Dendritic cell treated with granulocyte-macrophage colony-stimulating factor and Interleukin-4, amounts not matched to agents 40 ng/mL and 50 ng/mL, for 4 days (primary cell): Measurements from ENCODE around the gene CMYA5.
"Not testable (repeated sequence)": the region's sequence is repeated elsewhere in the genome, so short reads cannot be mapped to it uniquely, and the experiment has no call there.

Experiments used
- H3K27ac Mint-ChIP-seq: one replicate; pipeline ENCODE4 v1.8.0; 2022; ENCODE audit warnings: mild to moderate bottlenecking, mixed read lengths
- H3K27me3 Mint-ChIP-seq: one replicate; pipeline ENCODE4 v1.8.0; 2022; ENCODE audit warnings: mild to moderate bottlenecking, mixed read lengths
- H3K36me3 Mint-ChIP-seq: one replicate; pipeline ENCODE4 v1.8.0; 2022; ENCODE audit warnings: low read depth, mixed read lengths
- H3K4me1 Mint-ChIP-seq: one replicate; pipeline ENCODE4 v1.8.0; 2022; ENCODE audit warnings: low read depth, mixed read lengths
- H3K4me3 Mint-ChIP-seq: one replicate; pipeline ENCODE4 v1.8.0; 2022; ENCODE audit warnings: mild to moderate bottlenecking, moderate library complexity, mixed read lengths
- H3K9me3 Mint-ChIP-seq: one replicate; pipeline ENCODE4 v1.8.0; 2022; ENCODE audit warnings: mixed read lengths
- intact Hi-C: fragments of 100-400 bp; cut with micrococcal nuclease; formaldehyde crosslinking; loops from one replicate; pipeline ENCODE4 v1.15.0; 2022

The CMYA5 gene

DNA sequence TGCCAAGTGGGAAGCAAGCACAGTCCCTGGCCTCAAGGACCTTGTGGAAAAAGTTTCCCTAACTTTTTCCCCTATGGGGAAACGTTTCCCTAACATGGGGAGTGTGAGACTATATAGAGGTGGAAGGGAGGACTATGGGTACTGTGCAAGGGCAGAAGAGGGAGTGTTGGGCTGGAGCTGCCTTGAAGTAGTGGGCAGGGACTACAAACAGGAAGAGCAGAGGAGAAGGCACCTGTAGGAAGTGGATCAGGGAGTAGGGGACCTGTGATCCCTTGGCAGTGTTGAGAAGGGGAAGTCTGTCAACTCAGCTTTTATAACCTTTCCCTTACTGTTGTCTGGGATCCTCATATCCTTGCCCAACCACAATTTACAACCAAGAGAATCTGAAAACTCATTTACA, 1.4 kb downstream of the CMYA5 start:
- Mint-ChIP-seq H3K36me3 (peaks cover 47% of the 10 kb centered on the region), H3K4me1 (peaks cover 10% of the 10 kb centered on the region), H3K4me3 (no peak overlapping the region), H3K27me3 (no peaks in the 10 kb centered on the region), H3K9me3 (peaks cover 9% of the 10 kb centered on the region), H3K27ac (no peak overlapping the region)
- intact Hi-C loops: no loop called here

DNA sequence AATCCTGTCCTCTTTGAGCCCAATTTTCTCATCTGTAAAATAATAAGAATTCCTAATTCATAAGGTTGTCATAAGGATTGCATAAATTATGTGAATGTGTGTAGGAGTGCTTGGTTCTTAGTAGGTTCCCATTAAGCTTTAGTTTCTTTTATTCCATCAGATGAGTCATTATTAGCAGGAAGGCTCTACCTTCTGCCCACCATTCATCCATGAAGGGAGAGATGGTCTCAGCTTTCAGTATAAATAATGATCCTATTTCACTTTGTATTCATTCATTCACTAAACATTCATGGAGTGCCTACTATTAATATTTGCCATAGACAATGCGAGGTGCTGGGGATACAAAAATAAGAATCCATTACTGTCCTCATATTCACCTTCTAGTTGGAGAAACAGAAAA, 3.0 kb downstream of the CMYA5 start:
- intact Hi-C loops: no loop called here
- H3K9me3 Mint-ChIP-seq: peaks cover 9% of the 10 kb centered on the region
- H3K36me3 Mint-ChIP-seq: peaks cover 32% of the 10 kb centered on the region
- H3K4me3 Mint-ChIP-seq: no peak overlapping the region
- H3K27me3 Mint-ChIP-seq: no peaks in the 10 kb centered on the region
- H3K27ac Mint-ChIP-seq: no peak overlapping the region
- H3K4me1 Mint-ChIP-seq: peaks cover 19% of the 10 kb centered on the region

DNA sequence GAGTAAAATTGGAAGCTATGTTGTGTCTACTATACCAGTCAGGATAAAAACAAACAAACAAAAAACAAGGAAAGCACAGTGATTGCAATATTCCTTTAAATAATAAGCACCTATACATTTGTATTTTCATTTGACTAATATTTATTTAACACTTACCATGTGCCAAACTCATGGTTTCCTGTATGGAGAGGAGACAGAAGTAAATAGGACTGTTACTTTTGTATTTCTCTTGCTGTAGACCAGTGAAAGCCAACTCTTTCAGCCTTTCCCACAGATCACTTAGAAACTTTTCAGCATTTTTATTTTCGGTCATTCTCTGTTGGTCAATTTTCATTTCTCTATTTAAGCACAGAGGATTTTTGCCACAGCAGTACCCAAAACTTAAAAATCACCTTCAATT, 4.5 kb downstream of the CMYA5 start:
- no peaks in the 10 kb centered on the region for H3K9me3 Mint-ChIP-seq
- H3K4me1 Mint-ChIP-seq: peaks cover 32% of the 10 kb centered on the region
- peaks cover 16% of the 10 kb centered on the region for H3K36me3 Mint-ChIP-seq
- H3K27ac Mint-ChIP-seq: no peak overlapping the region
- no peak overlapping the region for H3K4me3 Mint-ChIP-seq
- H3K27me3 Mint-ChIP-seq: no peaks in the 10 kb centered on the region
- intact Hi-C loops: no loop called here

DNA sequence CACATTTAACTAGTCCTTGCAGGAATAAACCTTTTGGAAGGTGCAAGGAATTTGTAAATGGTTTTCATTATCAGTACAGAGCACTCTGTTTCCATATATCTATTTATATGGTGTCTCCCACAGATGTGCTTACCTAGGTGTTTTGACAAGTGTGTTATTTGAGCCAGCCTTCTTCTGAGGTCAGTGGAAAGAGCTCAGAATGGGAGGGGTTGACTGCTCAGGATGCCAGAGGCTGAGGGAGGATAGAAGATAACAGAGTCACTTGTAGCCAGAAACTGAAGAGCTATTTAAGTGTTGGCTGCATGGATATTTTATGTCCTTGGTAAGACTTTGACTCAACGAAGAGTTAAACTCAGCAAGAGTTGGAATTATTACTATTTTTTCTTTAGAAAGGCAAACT, 5.0 kb downstream of the CMYA5 start:
- no peaks in the 10 kb centered on the region for H3K9me3 Mint-ChIP-seq

DNA sequence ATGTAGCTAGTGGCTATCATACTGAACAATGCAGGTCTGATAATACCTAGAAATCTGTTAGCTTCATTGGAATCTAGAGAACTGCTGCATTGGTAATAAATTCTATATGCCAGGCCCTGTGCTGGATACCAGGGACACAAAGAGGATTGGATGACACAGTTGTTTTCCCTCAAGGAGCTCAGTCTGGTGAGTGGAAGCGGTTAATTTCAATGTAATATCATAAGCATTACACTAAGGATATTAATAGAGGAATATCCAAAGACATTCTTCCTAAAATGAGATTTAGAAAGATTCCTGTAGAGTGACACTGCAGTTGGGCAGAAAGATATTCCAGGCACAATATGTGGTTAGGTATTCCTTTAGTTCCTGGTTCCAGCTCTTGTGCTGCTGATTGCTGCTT, 5.9 kb downstream of the CMYA5 start:
- H3K4me1 Mint-ChIP-seq: peaks cover 38% of the 10 kb centered on the region
- H3K36me3 Mint-ChIP-seq: peaks cover 5% of the 10 kb centered on the region
- H3K4me3 Mint-ChIP-seq: no peak overlapping the region
- intact Hi-C loops: no loop called here
- H3K27ac Mint-ChIP-seq: no peak overlapping the region
- H3K9me3 Mint-ChIP-seq: no peaks in the 10 kb centered on the region
- no peaks in the 10 kb centered on the region for H3K27me3 Mint-ChIP-seq

More for the DNA sequence above, 5.0 kb downstream of the CMYA5 start:
- Mint-ChIP-seq H3K27me3 (no peaks in the 10 kb centered on the region), H3K27ac (no peak overlapping the region), H3K4me3 (no peak overlapping the region), H3K4me1 (peaks cover 37% of the 10 kb centered on the region), H3K36me3 (peaks cover 12% of the 10 kb centered on the region)
- intact Hi-C loops: no loop called here

DNA sequence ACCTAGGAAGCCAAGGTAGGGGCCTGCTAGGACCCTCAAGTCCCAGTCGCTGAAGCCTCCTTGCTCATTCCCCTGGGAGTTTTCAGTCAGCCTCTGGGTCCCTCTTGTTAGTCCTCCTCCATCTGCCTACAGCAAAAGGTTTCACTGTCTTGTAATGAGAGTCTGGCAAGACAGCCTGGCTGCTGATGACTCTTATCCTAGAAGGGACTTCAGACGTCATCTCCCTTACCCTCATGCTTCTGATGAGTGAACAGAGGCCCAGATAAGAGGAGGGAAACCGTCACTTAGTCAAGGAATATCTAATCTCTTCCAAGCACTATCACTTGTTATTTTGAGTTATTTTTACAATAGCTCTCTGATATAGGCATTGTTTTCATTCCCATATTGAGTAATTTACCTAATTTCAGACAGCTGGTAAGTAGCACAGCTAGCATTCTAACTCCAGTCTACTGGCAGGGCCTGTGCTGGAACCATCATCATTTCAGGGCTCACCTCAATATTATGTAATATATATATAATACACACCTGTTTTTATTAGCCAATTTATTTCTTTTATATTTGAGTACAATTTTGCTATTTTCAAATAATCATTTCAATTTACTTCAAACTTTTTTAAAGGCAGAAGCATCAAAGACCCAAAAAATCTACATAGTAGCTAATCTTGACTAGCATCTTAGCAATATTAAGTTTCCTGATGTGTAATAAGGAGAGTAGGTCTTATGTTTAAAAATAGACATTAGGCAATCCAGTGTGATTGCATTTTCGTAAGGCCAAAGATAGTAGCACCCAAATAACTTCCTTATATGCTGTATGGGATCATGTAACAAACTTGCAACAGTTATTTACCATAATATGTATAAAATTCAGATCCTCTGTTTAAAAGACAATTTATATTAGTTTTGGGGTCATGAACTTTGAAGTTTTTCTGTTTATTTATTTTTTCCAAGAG, 7.9 kb downstream of the CMYA5 start:
- Mint-ChIP-seq H3K27ac (no peak overlapping the region), H3K27me3 (no peaks in the 10 kb centered on the region), H3K4me1 (peaks cover 43% of the 10 kb centered on the region), H3K4me3 (no peak overlapping the region), H3K36me3 (no peaks in the 10 kb centered on the region), H3K9me3 (no peaks in the 10 kb centered on the region)
- intact Hi-C loops: no loop called here

DNA sequence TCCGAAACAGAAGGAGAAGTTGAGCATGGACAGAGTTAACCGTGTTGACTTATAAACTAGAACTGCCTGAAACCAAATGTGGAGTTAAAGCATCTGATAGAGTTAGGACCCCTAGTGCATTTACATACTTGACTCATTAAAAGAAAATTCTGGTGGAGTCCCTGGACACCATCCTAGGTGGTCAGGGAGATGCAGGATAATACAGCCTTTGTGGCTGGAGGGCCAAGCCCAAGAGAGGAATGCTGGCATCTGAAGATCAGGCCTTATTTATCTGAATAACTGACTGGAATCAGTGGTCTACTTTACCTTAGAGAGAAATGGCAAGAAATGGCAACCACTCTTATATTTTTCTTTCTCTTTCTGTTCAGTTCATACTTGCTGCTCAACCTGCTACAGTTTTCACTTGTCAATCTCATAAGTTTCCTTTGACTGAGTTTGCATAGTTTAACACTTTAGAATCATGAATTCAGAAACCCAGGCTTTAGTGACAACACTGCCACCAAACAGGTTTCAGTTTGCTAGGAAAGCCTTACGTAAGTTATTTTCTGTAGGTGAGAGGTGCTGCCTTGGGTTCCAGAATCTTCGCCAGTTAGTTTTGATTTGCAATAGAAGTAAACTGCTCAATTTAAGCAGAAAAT, 10.2 kb downstream of the CMYA5 start:
- intact Hi-C loops: no loop called here
- no peaks in the 10 kb centered on the region for H3K36me3 Mint-ChIP-seq
- no peak overlapping the region for H3K27ac Mint-ChIP-seq
- H3K4me3 Mint-ChIP-seq: no peak overlapping the region
- H3K9me3 Mint-ChIP-seq: no peaks in the 10 kb centered on the region
- H3K4me1 Mint-ChIP-seq: peaks cover 44% of the 10 kb centered on the region
- H3K27me3 Mint-ChIP-seq: no peaks in the 10 kb centered on the region

DNA sequence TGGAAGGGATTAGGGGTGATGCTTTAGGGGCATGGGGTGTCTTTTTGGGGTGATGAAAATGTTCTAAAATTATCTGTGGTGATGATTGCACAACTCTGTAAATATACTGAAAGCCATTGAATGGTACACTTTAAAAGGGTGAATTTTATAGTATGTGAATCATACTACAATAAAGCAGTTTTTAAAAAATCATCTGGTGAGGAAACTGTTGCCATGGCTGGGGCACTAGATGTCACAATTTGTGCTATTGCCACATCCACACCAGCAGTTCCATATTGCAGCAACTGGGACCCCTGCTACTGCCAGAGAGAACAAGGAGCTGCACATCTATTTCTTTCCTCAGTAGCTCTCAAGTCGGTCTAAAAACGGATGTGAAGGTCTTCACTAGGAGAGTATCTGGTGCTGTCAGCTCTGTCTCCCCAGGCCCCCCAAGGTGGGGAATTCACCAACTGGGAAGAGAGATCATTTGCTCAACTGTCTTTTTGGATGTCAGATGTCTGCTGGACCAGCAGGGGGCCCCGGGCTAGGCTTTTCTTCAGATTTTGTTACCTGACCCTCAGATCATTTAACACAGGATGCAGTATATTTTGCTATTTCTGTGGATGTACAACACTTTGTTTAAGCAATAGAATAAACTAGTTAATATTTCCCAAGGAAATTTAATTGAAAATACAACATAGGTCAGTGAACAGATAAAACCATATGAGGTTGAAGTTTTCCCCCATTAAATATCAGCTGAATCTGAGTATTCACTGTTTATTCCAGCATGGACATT, 13.2 kb downstream of the CMYA5 start:
- H3K4me3 Mint-ChIP-seq: no peak overlapping the region
- H3K27ac Mint-ChIP-seq: no peak overlapping the region
- H3K9me3 Mint-ChIP-seq: peaks cover 20% of the 10 kb centered on the region
- peaks cover 35% of the 10 kb centered on the region for H3K4me1 Mint-ChIP-seq
- no peaks in the 10 kb centered on the region for H3K36me3 Mint-ChIP-seq
- H3K27me3 Mint-ChIP-seq: no peaks in the 10 kb centered on the region
- intact Hi-C loops: no loop called here

DNA sequence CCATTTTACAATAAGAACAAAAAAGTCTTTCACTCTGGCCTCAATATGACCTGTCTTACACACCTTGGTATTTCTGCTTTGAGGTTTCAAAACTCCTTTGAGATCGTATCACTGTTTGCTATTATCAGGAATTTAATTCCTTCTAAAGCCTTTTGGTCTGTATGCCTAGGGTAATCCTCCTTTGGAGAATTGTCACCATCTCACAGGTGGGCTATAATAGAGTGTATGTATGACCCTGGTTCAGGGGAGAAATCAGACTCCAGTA, 13.7 kb downstream of the CMYA5 start:
- H3K36me3 Mint-ChIP-seq: no peaks in the 10 kb centered on the region
- no peak overlapping the region for H3K27ac Mint-ChIP-seq

DNA sequence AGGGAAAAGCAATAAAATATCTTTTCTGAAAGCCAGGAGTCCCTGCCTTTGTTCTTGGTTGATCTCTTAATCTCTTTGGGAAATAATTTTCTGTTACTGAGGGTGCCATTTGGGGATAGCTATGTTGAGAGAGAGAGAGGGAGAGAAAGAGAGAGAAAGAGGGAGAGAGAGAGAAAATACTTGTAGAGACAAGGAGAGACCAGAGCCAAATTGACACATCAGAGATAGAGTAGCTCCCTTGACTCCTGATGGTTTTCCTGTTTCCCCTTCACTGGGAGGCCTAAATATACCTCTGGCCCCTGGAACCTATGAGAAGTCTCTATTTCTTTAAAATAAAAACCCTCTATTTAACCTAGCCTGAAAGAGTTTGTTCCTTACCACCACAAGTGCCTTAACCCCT, 14.9 kb downstream of the CMYA5 start:
- H3K9me3 Mint-ChIP-seq: peaks cover 20% of the 10 kb centered on the region
- H3K27me3 Mint-ChIP-seq: no peaks in the 10 kb centered on the region
- intact Hi-C loops: no loop called here
- no peak overlapping the region for H3K27ac Mint-ChIP-seq
- no peak overlapping the region for H3K4me3 Mint-ChIP-seq
- H3K36me3 Mint-ChIP-seq: no peaks in the 10 kb centered on the region
- H3K4me1 Mint-ChIP-seq: peaks cover 18% of the 10 kb centered on the region

More for the DNA sequence above, 13.7 kb downstream of the CMYA5 start:
- intact Hi-C loops: no loop called here
- H3K4me1 Mint-ChIP-seq: peaks cover 30% of the 10 kb centered on the region
- no peak overlapping the region for H3K4me3 Mint-ChIP-seq
- no peaks in the 10 kb centered on the region for H3K27me3 Mint-ChIP-seq
- peaks cover 20% of the 10 kb centered on the region for H3K9me3 Mint-ChIP-seq

DNA sequence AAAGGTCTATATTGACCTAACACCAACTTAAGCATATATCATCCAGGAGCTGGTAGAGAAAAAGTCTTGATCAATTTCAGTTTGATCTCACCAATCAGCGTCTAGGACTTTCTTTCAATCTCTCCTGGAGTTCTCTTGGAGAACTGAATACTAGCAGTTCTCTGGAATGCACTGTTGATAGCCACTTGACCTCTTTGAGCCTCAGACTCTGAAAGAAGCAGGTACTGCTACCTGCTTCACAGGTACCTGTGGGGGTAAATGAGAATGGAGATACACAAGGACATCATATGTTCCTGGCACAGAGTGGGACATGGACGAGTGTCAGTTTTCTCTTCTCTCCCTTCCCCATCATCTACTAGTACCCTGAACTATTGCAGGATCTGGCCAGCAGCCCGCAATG, 16.0 kb downstream of the CMYA5 start:
- H3K9me3 Mint-ChIP-seq: peaks cover 20% of the 10 kb centered on the region
- intact Hi-C loops: no loop called here
- H3K27ac Mint-ChIP-seq: no peak overlapping the region
- H3K4me3 Mint-ChIP-seq: no peak overlapping the region
- H3K4me1 Mint-ChIP-seq: peaks cover 16% of the 10 kb centered on the region
- H3K27me3 Mint-ChIP-seq: no peaks in the 10 kb centered on the region
- H3K36me3 Mint-ChIP-seq: no peaks in the 10 kb centered on the region

DNA sequence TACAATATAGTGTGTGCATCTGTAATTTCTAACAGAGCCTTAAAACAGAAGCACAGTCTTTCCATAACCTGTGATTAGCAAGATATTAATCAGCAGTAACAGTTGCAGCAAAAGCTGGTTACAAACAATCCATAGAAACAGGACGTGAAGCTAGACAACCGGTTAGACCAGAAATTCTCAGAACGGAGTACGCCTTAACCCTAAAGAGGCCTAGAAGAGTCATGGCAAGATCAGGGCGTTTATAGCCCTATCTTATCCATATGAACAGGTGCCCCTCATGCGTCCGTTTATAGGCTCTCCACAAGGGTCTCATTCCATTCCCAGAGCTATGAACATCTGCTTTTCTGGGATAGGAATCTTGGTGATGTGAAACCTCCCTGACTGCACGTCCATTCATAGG, 16.7 kb downstream of the CMYA5 start:
- intact Hi-C loops, H3K27ac Mint-ChIP-seq, H3K27me3 Mint-ChIP-seq, H3K4me3 Mint-ChIP-seq, H3K36me3 Mint-ChIP-seq: not testable (repeated sequence)
- peaks cover 16% of the 10 kb centered on the region for H3K4me1 Mint-ChIP-seq
- peaks cover 20% of the 10 kb centered on the region for H3K9me3 Mint-ChIP-seq

DNA sequence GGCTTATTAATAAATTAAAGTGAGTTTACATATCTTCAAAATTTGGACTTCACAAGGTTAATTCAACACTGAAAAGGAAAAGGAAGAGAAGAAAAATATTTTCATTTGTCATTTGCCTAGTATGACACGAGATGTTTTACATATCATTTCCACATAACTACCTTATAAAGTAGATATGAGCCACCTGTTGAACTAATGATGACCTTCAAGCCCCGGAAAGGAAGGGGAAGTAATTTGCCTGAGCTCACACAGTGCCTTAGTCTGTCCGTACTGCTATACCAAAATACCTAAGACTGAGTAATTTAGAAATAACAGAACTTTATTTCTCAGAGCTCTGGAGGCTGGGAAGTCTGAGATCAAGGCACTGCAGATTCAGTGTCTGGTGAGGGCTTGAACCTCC, 17.9 kb downstream of the CMYA5 start:
- Mint-ChIP-seq H3K27me3 (no peaks in the 10 kb centered on the region), H3K4me1 (peaks cover 6% of the 10 kb centered on the region), H3K36me3 (no peaks in the 10 kb centered on the region), H3K27ac (no peak overlapping the region), H3K9me3 (peaks cover 20% of the 10 kb centered on the region), H3K4me3 (no peak overlapping the region)
- intact Hi-C loops: no loop called here

DNA sequence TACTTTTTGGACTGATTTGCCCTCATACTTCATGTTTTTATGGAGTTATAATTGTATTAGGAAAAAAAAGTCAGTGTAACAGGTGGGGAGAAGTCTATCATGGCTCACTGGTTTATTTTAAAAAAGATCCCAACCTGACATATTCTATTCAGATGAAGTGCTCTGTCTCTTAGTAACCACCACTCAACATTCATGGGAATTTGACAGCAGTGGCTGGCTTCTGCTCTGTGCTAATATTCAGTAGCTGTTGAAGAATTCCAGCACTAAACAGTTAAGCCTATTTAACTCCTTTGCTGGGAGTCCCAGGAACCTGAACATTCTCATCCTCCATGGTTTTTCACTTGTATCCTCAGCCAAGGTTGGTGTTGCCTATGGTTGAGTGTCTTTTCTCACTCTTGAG, 23.1 kb downstream of the CMYA5 start:
- Mint-ChIP-seq H3K27ac (no peak overlapping the region), H3K36me3 (no peaks in the 10 kb centered on the region), H3K4me3 (no peak overlapping the region), H3K4me1 (no peaks in the 10 kb centered on the region), H3K9me3 (no peaks in the 10 kb centered on the region), H3K27me3 (no peaks in the 10 kb centered on the region)
- intact Hi-C loops: no loop called here
